Ramos (cell line): Measurements from ENCODE around the gene PPFIBP2.

Experiments
- in situ Hi-C: fragments of 300-500 bp; cut with MboI; formaldehyde crosslinking; loops from one replicate; pipeline ENCODE4 v1.14.3; 2022; ENCODE audit warnings: low sequenced_read_pairs; ENCODE audit not compliant: unreplicated experiment

Gene PPFIBP2

GRCh38 chr11:7593481-7593880 is 79.7 kb downstream of the PPFIBP2 start:
- in situ Hi-C loops = no loop called here

- in situ Hi-C loops = no loop called here
Measured at GRCh38 chr11:7595016-7595866, 81.4 kb downstream of the PPFIBP2 start.

GRCh38 chr11:7595951-7596350 is 82.2 kb downstream of the PPFIBP2 start:
- in situ Hi-C loops = no loop called here

- in situ Hi-C loops = no loop called here
Measured at GRCh38 chr11:7596975-7597391, 83.2 kb downstream of the PPFIBP2 start.

GRCh38 chr11:7597620-7598019 is 83.8 kb downstream of the PPFIBP2 start:
- in situ Hi-C loops = no loop called here

GRCh38 chr11:7599209-7599608 is 85.4 kb downstream of the PPFIBP2 start:
- in situ Hi-C loops = no loop called here

GRCh38 chr11:7600205-7600775 is 86.5 kb downstream of the PPFIBP2 start:
- in situ Hi-C loops = no loop called here

GRCh38 chr11:7603031-7603781 is 89.4 kb downstream of the PPFIBP2 start:
- in situ Hi-C loops = no loop called here

- in situ Hi-C loops = no loop called here
Measured at GRCh38 chr11:7604331-7604955, 90.6 kb downstream of the PPFIBP2 start.

- in situ Hi-C loops = no loop called here
Measured at GRCh38 chr11:7605186-7605943, 91.6 kb downstream of the PPFIBP2 start.

GRCh38 chr11:7606496-7606895 is 92.7 kb downstream of the PPFIBP2 start:
- in situ Hi-C loops = no loop called here

- in situ Hi-C loops = no loop called here
Measured at GRCh38 chr11:7609015-7609414, 95.2 kb downstream of the PPFIBP2 start.

GRCh38 chr11:7609521-7609920 is 95.7 kb downstream of the PPFIBP2 start:
- in situ Hi-C loops = no loop called here

GRCh38 chr11:7610393-7610792 is 96.6 kb downstream of the PPFIBP2 start:
- in situ Hi-C loops = no loop called here

GRCh38 chr11:7611411-7611810 is 97.6 kb downstream of the PPFIBP2 start:
- in situ Hi-C loops = no loop called here

- in situ Hi-C loops = no loop called here
Measured at GRCh38 chr11:7612056-7612660, 98.4 kb downstream of the PPFIBP2 start.

GRCh38 chr11:7612661-7613393 is 99.0 kb downstream of the PPFIBP2 start:
- in situ Hi-C loops = no loop called here

GRCh38 chr11:7613394-7613720 is 99.6 kb downstream of the PPFIBP2 start:
- in situ Hi-C loops = no loop called here

- in situ Hi-C loops = no loop called here
Measured at GRCh38 chr11:7614656-7615055, 100.9 kb downstream of the PPFIBP2 start.
